Measurements from ENCODE around the gene NPAS3. TPM values are rescaled to one million over a fixed set of nuclear protein-coding genes. Genes with fewer than 3 reads are reported as not detected.

NPAS3 gene
- polyA plus RNA-seq, 2 of the 4 experiments (the other 2 are of a cell fraction) = not detected

DNA sequence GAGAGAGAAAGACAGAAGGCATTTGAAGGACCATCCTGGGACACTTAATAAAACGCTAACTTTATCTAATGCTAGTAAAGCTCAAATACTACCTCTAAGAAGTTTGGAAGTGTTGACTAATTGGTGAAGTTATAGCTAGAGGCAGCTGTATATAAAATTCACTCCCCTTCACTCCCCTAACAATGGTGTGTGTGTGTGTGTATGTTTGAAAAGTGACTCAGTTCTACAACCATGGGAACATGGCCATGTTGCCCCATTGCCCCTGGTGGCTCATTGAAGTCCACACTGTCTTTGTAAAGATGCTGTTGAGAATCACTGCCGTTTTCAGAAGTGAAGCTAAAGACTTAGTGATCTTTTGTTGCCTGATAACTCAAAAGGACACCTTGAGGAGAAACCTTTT is 262.4 kb downstream of the NPAS3 start:
- Histone ChIP-seq H3K9me3 (no peaks in the 10 kb centered on the region), H3K4me3 (no peak overlapping the region), H3K4me2 (no peak overlapping the region), H3K4me1 (no peaks in the 10 kb centered on the region), H3K27ac (no peak overlapping the region)
- 1% methylated on average over 2 of the region's 2 CpGs for WGBS (ENCODE audit: missing lambda C conversion rate)
- FAIRE-seq (no peak), DNase-seq (ENCODE audit: low read depth in 1 of 2, low spot score in 1 of 2) (no peak), ATAC-seq (no peak)
- TF ChIP-seq ZC3H11A (IDR thresholded peaks at IDR 0.05) = no peak
- TF ChIP-seq, protein P1, sequence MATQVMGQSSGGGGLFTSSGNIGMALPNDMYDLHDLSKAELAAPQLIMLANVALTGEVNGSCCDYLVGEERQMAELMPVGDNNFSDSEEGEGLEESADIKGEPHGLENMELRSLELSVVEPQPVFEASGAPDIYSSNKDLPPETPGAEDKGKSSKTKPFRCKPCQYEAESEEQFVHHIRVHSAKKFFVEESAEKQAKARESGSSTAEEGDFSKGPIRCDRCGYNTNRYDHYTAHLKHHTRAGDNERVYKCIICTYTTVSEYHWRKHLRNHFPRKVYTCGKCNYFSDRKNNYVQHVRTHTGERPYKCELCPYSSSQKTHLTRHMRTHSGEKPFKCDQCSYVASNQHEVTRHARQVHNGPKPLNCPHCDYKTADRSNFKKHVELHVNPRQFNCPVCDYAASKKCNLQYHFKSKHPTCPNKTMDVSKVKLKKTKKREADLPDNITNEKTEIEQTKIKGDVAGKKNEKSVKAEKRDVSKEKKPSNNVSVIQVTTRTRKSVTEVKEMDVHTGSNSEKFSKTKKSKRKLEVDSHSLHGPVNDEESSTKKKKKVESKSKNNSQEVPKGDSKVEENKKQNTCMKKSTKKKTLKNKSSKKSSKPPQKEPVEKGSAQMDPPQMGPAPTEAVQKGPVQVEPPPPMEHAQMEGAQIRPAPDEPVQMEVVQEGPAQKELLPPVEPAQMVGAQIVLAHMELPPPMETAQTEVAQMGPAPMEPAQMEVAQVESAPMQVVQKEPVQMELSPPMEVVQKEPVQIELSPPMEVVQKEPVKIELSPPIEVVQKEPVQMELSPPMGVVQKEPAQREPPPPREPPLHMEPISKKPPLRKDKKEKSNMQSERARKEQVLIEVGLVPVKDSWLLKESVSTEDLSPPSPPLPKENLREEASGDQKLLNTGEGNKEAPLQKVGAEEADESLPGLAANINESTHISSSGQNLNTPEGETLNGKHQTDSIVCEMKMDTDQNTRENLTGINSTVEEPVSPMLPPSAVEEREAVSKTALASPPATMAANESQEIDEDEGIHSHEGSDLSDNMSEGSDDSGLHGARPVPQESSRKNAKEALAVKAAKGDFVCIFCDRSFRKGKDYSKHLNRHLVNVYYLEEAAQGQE (IDR thresholded peaks at IDR 0.05) = no peak
- no peak for TF ChIP-seq HOXA7 (CRISPR knock-in tag; IDR thresholded peaks at IDR 0.05)
- TF ChIP-seq EHMT2 (IDR thresholded peaks at IDR 0.05; ENCODE audit: low read depth) = no peak
- TF ChIP-seq HDAC2 (IDR thresholded peaks at IDR 0.05) = no peak
- CTCF ChIA-PET = no interaction called here
- POLR2A ChIA-PET = no interaction called here

DNA sequence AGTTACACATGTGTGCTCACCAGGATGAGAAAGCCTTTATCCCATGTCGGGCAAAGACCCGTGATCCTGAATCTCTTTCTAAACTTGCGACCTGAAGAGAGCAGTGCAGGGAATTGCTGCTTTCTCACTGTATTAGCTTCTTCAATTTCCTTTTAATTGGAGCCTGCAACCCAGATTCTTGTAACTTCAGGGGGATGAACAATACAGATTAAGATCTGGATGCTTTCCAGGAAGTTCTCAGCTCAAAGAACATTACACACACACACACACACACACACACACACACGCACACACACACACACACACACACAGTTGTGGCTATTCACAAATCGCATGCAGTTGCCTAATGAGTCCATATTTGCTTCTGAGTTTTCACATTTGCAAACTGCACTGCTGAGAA is 268.3 kb downstream of the NPAS3 start:
- no peak overlapping the region for H3K27ac ChIP-seq
- no peak overlapping the region for H3K4me2 ChIP-seq
- H3K9me3 ChIP-seq = no peaks in the 10 kb centered on the region
- TF ChIP-seq EP300 (IDR thresholded peaks at IDR 0.05) = no peak
- TF ChIP-seq, protein P2, sequence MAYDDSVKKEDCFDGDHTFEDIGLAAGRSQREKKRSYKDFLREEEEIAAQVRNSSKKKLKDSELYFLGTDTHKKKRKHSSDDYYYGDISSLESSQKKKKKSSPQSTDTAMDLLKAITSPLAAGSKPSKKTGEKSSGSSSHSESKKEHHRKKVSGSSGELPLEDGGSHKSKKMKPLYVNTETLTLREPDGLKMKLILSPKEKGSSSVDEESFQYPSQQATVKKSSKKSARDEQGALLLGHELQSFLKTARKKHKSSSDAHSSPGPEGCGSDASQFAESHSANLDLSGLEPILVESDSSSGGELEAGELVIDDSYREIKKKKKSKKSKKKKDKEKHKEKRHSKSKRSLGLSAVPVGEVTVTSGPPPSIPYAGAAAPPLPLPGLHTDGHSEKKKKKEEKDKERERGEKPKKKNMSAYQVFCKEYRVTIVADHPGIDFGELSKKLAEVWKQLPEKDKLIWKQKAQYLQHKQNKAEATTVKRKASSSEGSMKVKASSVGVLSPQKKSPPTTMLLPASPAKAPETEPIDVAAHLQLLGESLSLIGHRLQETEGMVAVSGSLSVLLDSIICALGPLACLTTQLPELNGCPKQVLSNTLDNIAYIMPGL (CRISPR knock-in tag; IDR thresholded peaks at IDR 0.05; ENCODE audit: borderline replicate concordance) = no peak
- TF ChIP-seq HOXA7 (CRISPR knock-in tag; IDR thresholded peaks at IDR 0.05) = no peak
- no peak for TF ChIP-seq MYC (IDR thresholded peaks at IDR 0.05; ENCODE audit: borderline replicate concordance, low read length)
- no peak for DNase-seq (ENCODE audit: low read depth in 1 of 2, low spot score in 1 of 2)
- POLR2A ChIA-PET = no interaction called here
- H3K4me1 ChIP-seq = no peaks in the 10 kb centered on the region
- H3K4me3 ChIP-seq = no peak overlapping the region
- CTCF ChIA-PET = no interaction called here
- 2% methylated on average over 5 of the region's 5 CpGs for WGBS (ENCODE audit: missing lambda C conversion rate)
- ATAC-seq = no peak
- FAIRE-seq = no peak

DNA sequence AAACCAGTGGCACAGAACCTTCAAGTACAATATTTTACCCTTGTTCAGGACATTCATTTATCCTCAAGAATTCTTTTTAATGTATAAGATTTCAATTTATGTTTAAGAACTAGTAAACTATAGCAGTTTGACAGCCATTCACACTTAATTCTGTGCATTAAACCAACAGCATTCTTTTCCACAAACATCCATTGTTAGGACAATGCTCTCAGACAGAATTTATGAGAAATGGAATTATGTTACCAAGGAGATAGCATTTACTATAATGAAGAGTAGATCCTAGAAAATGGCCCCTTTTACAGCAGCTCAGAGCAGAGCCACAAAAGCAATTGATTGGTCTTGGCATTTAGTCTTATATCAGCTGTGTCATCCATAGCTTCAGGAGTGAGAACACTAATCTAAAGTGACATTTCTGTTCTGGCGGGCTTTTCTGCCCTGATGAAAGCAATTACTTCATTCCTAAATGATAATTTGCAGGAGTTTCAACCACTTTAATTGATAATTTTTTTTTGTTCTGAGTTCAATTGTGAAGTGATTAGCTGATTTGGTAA is 268.9 kb downstream of the NPAS3 start:
- no peak overlapping the region for H3K27ac ChIP-seq
- H3K4me1 ChIP-seq = no peaks in the 10 kb centered on the region
- CTCF ChIA-PET = no interaction called here
- H3K4me2 ChIP-seq = no peak overlapping the region
- POLR2A ChIA-PET = no interaction called here
- 39% methylated on average over 1 of the region's 1 CpG for WGBS (ENCODE audit: missing lambda C conversion rate)
- TF ChIP-seq EHF (CRISPR knock-in tag; IDR thresholded peaks at IDR 0.05) (no peak), SMC3 (IDR thresholded peaks at IDR 0.05) (no peak), FOSL2 (IDR thresholded peaks at IDR 0.05) (no peak), FOSL2 (CRISPR knock-in tag; IDR thresholded peaks at IDR 0.05) (no peak), EP300 (IDR thresholded peaks at IDR 0.05) (no peak), CEBPB (IDR thresholded peaks at IDR 0.05) (no peak)
- DNase-seq (ENCODE audit: low read depth in 1 of 2, low spot score in 1 of 2) (no peak), ATAC-seq (no peak), FAIRE-seq (no peak)
- H3K4me3 ChIP-seq = no peak overlapping the region
- H3K9me3 ChIP-seq = no peaks in the 10 kb centered on the region

DNA sequence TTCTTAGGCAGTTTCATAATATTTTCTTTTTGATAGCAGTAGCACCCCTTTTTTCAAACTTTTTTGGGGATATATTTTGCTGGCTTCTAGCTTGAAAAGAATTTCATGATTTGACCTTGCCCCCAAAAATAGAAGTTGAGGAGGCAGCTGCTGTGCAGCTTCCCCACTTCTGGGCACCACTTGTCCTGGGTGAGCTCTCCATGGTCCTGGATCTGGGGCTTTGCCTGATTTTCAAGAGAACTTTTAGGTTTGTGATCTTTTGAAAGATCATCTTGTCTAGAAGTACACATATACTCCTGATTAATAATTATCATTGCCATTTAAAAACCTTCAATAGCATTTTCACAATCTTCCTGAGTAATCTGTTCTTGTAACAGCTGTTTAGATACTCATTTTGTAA is 271.6 kb downstream of the NPAS3 start:
- Histone ChIP-seq H3K27ac (no peak overlapping the region), H3K4me3 (no peak overlapping the region), H3K4me1 (no peaks in the 10 kb centered on the region), H3K4me2 (no peak overlapping the region), H3K9me3 (no peaks in the 10 kb centered on the region)
- TF ChIP-seq RFX5 (IDR thresholded peaks at IDR 0.05) (no peak), MAFK (IDR thresholded peaks at IDR 0.05; ENCODE audit: partially characterized antibody) (no peak), KDM1A (IDR thresholded peaks at IDR 0.05; ENCODE audit: low read depth) (no peak)
- TF ChIP-seq, protein P1 (IDR thresholded peaks at IDR 0.05) = peak; percentile 85
- ATAC-seq = no peak
- POLR2A ChIA-PET = no interaction called here
- no peak for FAIRE-seq
- DNase-seq (ENCODE audit: low read depth in 1 of 2, low spot score in 1 of 2) = no peak
- CTCF ChIA-PET = no interaction called here

Measured in A549 (cell line).